ENCODE results near the gene RPTOR. TPM values are rescaled to one million over a fixed set of nuclear protein-coding genes. Genes with fewer than 3 reads are reported as not detected.

Gene RPTOR
- total RNA-seq, 2 experiments from 2014 or later, result 32.4 to 35.4 TPM

DNA sequence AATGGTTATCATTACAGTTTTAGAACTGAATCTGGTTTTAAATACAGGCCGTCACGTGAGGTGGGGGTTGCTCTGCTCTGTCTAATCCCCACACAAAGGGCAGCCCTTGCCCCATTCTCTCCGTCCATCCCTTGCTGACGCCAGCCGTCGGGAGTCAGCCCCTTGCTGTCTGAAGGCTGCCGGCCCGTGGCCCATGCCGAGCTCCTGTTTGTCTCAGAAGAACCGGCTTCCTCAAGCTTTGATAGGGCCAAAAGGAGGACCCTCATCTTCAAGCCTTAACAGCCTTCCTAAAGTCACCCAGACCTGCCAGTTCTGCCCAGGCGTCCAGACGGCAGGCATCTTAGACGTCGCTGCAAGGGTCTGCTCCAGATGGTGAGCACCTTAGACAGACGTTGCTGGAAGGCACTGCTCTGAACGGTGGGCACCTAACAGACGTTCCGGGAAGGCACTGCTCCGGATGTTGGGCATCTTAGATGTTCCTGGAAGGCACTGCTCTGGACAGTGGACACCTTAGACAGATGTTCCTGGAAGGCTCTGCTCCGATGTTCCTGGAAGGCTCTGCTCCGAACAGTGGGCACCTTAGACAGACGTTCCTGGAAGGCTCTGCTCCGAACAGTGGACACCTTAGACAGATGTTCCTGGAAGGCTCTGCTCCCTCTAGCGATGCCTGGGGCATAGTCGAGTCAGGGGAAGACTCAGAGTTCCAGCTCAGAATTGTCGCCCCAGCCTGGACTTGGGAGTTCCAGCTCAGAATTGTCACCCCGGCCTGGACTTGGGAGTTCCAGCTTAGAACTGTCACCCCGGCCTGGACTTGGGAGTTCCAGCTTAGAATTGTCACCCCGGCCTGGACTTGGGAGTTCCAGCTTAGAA lies 411.9 kb downstream of the RPTOR start:
- peaks cover 4% of the 10 kb centered on the region for H3K36me3 Mint-ChIP-seq (ENCODE audit: low read depth)
- no peaks in the 10 kb centered on the region for H3K27me3 Mint-ChIP-seq (ENCODE audit: low read depth)
- no peak overlapping the region for H3K27ac Mint-ChIP-seq
- DNase-seq, result no peak
- intact Hi-C loops (cut with micrococcal nuclease), result no loop called here
- no peaks in the 10 kb centered on the region for H3K9me3 Mint-ChIP-seq
- H3K4me1 Mint-ChIP-seq (ENCODE audit: low read depth), result no peaks in the 10 kb centered on the region
- CTCF ChIA-PET, result interaction anchor here (1.7 kb wide), 1 partner anchor 14 kb away, joined by 4 read pairs; no protein-coding TSS in a partner anchor
- H3K4me3 Mint-ChIP-seq, result no peak overlapping the region

GRCh38 chr17:80957461-80957941 lies 412.9 kb downstream of the RPTOR start:
- intact Hi-C loops (cut with micrococcal nuclease), result no loop called here
- Mint-ChIP-seq H3K27ac (no peak overlapping the region), H3K36me3 (ENCODE audit: low read depth) (peaks cover 4% of the 10 kb centered on the region), H3K27me3 (ENCODE audit: low read depth) (no peaks in the 10 kb centered on the region), H3K9me3 (no peaks in the 10 kb centered on the region), H3K4me1 (ENCODE audit: low read depth) (no peaks in the 10 kb centered on the region), H3K4me3 (no peak overlapping the region)
- DNase-seq, result no peak
- CTCF ChIA-PET, result interaction anchor here (1.7 kb wide), 1 partner anchor 13 kb away, joined by 4 read pairs; no protein-coding TSS in a partner anchor

GRCh38 chr17:80959330-80960036 lies 414.8 kb downstream of the RPTOR start:
- Mint-ChIP-seq H3K27me3 (ENCODE audit: low read depth) (no peaks in the 10 kb centered on the region), H3K36me3 (ENCODE audit: low read depth) (peaks cover 3% of the 10 kb centered on the region), H3K9me3 (no peaks in the 10 kb centered on the region), H3K27ac (no peak overlapping the region), H3K4me1 (ENCODE audit: low read depth) (no peaks in the 10 kb centered on the region), H3K4me3 (no peak overlapping the region)
- DNase-seq, result no peak
- CTCF ChIA-PET, result no interaction called here
- intact Hi-C loops (cut with micrococcal nuclease), result no loop called here

GRCh38 chr17:80960037-80960796 lies 415.6 kb downstream of the RPTOR start:
- Mint-ChIP-seq H3K27me3 (ENCODE audit: low read depth) (no peaks in the 10 kb centered on the region), H3K9me3 (no peaks in the 10 kb centered on the region), H3K4me3 (no peak overlapping the region), H3K36me3 (ENCODE audit: low read depth) (peaks cover 2% of the 10 kb centered on the region), H3K4me1 (ENCODE audit: low read depth) (no peaks in the 10 kb centered on the region), H3K27ac (no peak overlapping the region)
- intact Hi-C loops (cut with micrococcal nuclease), result no loop called here
- CTCF ChIA-PET, result no interaction called here
- DNase-seq, result no peak

- H3K36me3 Mint-ChIP-seq (ENCODE audit: low read depth), result peaks cover 6% of the 10 kb centered on the region
- no peak overlapping the region for H3K27ac Mint-ChIP-seq
- H3K4me1 Mint-ChIP-seq (ENCODE audit: low read depth), result no peaks in the 10 kb centered on the region
- H3K9me3 Mint-ChIP-seq, result no peaks in the 10 kb centered on the region
- intact Hi-C loops (cut with micrococcal nuclease), result no loop called here
- CTCF ChIA-PET, result no interaction called here
- no peak overlapping the region for H3K4me3 Mint-ChIP-seq
- H3K27me3 Mint-ChIP-seq (ENCODE audit: low read depth), result no peaks in the 10 kb centered on the region
- DNase-seq, result no peak
These were observed 416.3 kb downstream of the RPTOR start for GRCh38 chr17:80960797-80961452.

GRCh38 chr17:80961541-80962330 lies 417.1 kb downstream of the RPTOR start:
- intact Hi-C loops (cut with micrococcal nuclease), result no loop called here
- H3K9me3 Mint-ChIP-seq, result no peaks in the 10 kb centered on the region
- H3K4me1 Mint-ChIP-seq (ENCODE audit: low read depth), result no peaks in the 10 kb centered on the region
- no peak overlapping the region for H3K27ac Mint-ChIP-seq
- H3K4me3 Mint-ChIP-seq, result no peak overlapping the region
- DNase-seq, result no peak
- peaks cover 8% of the 10 kb centered on the region for H3K36me3 Mint-ChIP-seq (ENCODE audit: low read depth)
- no peaks in the 10 kb centered on the region for H3K27me3 Mint-ChIP-seq (ENCODE audit: low read depth)
- CTCF ChIA-PET, result interaction anchor here (1.4 kb wide), 1 partner anchor 24 kb away, joined by 3 read pairs; no protein-coding TSS in a partner anchor

DNA sequence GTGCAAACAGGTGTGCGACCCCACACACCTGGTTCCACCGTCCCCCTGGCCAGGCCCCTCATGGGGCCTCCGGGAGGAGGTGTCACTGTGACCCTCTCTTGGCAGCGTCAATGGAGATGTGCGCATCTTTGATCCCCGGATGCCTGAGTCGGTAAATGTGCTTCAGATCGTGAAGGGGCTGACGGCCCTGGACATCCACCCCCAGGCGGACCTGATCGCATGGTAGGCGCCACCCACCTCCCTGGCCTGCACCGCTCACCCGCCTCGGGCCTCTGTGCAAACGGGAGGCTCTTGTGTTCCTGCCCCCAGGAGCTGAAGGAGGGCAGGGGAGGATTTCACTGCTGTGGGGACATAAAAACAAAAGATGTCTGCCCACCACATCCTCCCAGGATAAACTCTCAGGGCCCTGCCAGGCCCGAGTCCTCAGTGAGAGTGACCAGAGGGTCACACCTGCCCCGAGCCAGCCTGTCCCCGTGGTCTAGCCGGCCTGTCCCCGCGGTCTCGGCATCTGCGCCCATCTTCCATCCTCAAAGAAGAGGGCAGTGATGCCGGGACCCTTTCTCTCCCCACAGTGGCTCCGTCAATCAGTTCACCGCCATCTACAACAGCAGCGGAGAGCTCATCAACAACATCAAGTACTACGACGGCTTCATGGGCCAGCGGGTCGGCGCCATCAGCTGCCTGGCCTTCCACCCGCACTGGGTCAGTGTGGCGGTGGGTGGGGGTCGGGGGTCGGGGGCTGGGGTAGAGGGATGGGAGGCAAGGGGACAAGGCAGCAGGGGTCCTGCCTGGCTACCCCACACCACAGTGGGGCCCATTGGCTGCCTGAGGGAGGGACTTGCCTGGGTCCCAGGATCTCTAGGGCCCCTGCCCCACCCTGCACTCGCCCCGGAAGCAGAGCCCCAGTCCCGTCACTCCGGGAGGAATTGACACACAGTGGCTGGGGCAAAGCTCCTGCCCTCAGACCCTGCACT lies 418.0 kb downstream of the RPTOR start:
- Mint-ChIP-seq H3K9me3 (no peaks in the 10 kb centered on the region), H3K36me3 (ENCODE audit: low read depth) (peaks cover 9% of the 10 kb centered on the region), H3K27me3 (ENCODE audit: low read depth) (no peaks in the 10 kb centered on the region), H3K4me1 (ENCODE audit: low read depth) (no peaks in the 10 kb centered on the region), H3K27ac (no peak overlapping the region), H3K4me3 (no peak overlapping the region)
- DNase-seq, result no peak
- intact Hi-C loops (cut with micrococcal nuclease), result no loop called here
- CTCF ChIA-PET, result interaction anchor here (1.4 kb wide), 1 partner anchor 25 kb away, joined by 3 read pairs; no protein-coding TSS in a partner anchor

DNA sequence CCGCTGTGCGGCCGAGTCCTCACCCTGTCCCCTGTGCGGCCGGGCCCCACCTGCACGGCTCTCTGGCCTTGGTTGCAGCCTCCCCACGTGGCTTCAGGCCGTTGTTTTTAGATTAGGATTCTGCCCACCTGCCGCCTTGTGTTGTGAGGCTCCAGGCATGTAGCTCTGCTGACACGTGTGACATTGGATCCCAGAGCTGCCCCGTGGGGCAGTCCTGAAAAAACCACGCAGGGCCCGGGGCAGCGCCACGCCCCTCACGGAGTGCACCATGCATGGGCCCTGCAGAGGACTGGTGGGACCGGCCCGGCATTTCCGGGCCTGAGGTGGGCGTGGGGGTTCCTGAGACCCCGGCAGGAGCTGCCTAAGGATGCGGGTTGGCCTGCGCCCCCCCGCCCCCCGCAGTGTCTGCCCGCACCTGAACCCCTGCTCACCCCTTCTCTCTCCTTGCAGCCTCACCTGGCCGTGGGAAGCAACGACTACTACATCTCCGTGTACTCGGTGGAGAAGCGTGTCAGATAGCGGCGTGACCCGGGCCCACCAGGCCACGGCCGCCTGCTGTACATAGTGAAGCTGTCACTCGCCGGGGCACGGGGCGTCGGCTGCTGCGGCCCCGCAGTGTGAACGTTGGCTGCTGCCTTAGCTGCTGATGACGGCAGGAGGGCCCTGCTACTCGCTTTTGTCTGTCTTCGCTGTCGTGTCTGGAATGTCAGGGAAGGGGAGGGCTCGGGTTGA lies 419.3 kb downstream of the RPTOR start:
- H3K27ac Mint-ChIP-seq, result no peak overlapping the region
- intact Hi-C loops (cut with micrococcal nuclease), result no loop called here
- no peaks in the 10 kb centered on the region for H3K4me1 Mint-ChIP-seq (ENCODE audit: low read depth)
- no peaks in the 10 kb centered on the region for H3K9me3 Mint-ChIP-seq
- no peaks in the 10 kb centered on the region for H3K27me3 Mint-ChIP-seq (ENCODE audit: low read depth)
- peaks cover 9% of the 10 kb centered on the region for H3K36me3 Mint-ChIP-seq (ENCODE audit: low read depth)
- DNase-seq, result no peak
- CTCF ChIA-PET, result no interaction called here
- H3K4me3 Mint-ChIP-seq, result no peak overlapping the region

- Mint-ChIP-seq H3K27ac (no peak overlapping the region), H3K4me1 (ENCODE audit: low read depth) (no peaks in the 10 kb centered on the region), H3K4me3 (no peak overlapping the region), H3K27me3 (ENCODE audit: low read depth) (no peaks in the 10 kb centered on the region), H3K9me3 (no peaks in the 10 kb centered on the region), H3K36me3 (ENCODE audit: low read depth) (peaks cover 9% of the 10 kb centered on the region)
- CTCF ChIA-PET, result no interaction called here
- intact Hi-C loops (cut with micrococcal nuclease), result no loop called here
- no peak for DNase-seq
These were observed 419.9 kb downstream of the RPTOR start for GRCh38 chr17:80964544-80964856.

GRCh38 chr17:80964859-80965580 lies 420.4 kb downstream of the RPTOR start:
- no peaks in the 10 kb centered on the region for H3K9me3 Mint-ChIP-seq
- H3K36me3 Mint-ChIP-seq (ENCODE audit: low read depth), result peaks cover 9% of the 10 kb centered on the region
- no peaks in the 10 kb centered on the region for H3K4me1 Mint-ChIP-seq (ENCODE audit: low read depth)
- no peaks in the 10 kb centered on the region for H3K27me3 Mint-ChIP-seq (ENCODE audit: low read depth)
- intact Hi-C loops (cut with micrococcal nuclease), result no loop called here
- CTCF ChIA-PET, result interaction anchor here (0.7 kb wide), 1 partner anchor 40 kb away, joined by 3 read pairs; no protein-coding TSS in a partner anchor
- no peak for DNase-seq
- no peak overlapping the region for H3K27ac Mint-ChIP-seq
- H3K4me3 Mint-ChIP-seq, result no peak overlapping the region

Data from activated naive CD4-positive, alpha-beta T cell treated with anti-CD3 and anti-CD28 coated beads for 36 hours (primary cell).